Cerebellar nuclear complex (tissue), 1 donor: ENCODE results near the gene CYP2A6.
"Not testable (repeated sequence)": the region's sequence is repeated elsewhere in the genome, so short reads cannot be mapped to it uniquely, and the experiment has no call there.

Experiments used
- DNase-seq, 2 experiments: peaks; one replicate each; lab custom pipeline; 2025; lab: John Stamatoyannopoulos, UW

The CYP2A6 gene, protein sequence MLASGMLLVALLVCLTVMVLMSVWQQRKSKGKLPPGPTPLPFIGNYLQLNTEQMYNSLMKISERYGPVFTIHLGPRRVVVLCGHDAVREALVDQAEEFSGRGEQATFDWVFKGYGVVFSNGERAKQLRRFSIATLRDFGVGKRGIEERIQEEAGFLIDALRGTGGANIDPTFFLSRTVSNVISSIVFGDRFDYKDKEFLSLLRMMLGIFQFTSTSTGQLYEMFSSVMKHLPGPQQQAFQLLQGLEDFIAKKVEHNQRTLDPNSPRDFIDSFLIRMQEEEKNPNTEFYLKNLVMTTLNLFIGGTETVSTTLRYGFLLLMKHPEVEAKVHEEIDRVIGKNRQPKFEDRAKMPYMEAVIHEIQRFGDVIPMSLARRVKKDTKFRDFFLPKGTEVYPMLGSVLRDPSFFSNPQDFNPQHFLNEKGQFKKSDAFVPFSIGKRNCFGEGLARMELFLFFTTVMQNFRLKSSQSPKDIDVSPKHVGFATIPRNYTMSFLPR

DNA sequence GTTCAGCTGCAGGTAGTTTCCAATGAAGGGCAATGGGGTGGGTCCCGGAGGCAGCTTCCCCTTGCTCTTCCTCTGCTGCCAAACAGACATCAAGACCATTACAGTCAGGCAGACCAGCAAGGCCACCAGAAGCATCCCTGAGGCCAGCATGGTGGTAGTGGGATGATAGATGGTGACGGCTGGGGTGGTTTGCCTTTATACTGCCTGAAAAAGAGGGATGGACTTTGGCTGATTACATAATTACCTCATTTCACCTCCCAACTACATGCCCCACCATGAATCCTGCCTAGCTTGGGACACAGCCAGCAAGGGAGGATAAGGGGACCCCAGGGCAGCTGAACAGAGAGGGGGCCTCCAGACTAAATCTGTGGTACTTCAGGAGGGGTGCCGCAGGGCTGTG is at the start of gene CYP2A6:
Gene CYP2A6, minus strand, starts transcription at position 171 of the 400 bp plus-strand sequence. Its CDS starts 21 bp downstream, at position 150.
- not testable (repeated sequence) for DNase-seq

DNA sequence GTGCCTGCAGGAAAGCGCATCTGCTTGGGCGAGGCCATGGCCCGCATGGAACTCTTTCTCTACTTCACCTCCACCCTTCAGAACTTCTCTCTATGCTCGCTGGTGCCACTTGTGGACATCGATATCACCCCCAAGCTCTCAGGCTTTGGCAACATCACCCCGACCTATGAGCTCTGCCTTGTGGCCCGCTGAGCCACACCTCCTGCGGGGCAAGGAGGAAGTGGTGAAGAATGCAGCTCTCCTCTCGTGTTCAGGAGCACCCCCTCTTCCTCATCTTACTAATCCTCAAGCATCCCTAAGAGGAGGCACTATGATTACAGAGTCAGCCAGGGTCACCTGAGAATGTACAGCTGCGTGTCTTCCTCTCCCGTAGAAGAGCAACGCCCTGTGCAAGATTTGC is 49.7 kb upstream of the CYP2A6 start:
- not testable (repeated sequence) for DNase-seq

DNA sequence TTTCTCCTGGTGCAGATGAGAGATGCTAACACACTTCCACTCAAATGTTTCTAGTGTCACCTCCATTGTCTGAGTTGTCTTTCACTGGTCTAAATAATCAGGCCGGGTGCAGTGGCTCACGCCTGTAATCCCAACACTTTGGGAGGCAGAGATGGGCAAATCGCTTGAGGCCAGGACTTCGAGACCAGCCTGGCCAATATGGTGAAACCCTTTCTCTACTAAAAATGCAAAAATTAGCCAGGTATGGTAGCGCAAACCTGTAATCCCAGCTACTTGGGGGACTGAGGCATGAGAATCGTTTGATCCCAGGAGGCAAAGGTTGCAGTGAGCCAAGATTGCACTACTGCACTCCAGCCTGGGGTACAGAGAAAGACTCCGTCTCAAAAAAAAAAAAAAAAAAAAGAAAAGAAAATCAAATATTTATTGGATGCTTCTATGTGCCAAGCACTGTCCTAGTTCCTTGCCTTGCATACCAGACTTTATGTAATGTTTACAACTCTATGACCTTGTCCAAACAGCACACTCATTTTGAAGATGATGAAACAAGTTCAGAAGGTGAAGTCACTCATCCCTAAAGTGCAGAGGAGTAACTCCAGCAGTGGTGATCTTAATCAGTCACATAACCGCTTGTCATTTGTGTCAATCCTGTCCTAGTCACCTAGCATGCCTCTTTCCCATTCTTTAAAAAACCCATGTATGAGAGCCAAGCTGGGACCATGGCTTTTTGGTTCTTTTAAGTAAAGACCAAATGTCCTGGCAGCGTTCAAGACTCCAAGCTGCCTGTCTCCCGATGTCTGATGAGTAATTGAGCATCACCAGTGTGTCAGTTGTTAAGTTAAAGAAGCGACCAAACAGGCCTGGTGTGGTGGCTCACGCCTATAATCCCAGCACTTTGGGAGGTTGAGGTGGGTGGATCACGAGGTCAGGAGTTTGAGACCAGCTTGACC is 46.9 kb upstream of the CYP2A6 start:
- DNase-seq, result not testable (repeated sequence)

DNA sequence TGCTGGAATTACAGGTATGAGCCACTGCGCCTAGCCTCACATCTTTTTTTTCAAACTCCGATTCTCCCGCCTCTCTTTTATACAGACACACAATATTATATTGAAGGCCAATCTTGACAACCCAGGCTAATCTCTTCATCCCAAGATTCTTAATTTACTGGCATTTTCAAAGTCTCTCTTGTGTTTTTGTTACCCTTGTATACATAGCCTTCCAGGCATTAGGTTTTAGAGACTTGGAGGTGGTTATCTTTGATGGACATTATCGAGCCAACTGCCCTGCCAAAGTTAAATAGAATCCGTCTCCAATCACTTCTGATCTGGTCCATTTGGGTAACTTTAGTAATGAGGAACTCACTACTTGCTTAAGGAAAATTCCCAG is 46.2 kb upstream of the CYP2A6 start:
- DNase-seq, result no peak

DNA sequence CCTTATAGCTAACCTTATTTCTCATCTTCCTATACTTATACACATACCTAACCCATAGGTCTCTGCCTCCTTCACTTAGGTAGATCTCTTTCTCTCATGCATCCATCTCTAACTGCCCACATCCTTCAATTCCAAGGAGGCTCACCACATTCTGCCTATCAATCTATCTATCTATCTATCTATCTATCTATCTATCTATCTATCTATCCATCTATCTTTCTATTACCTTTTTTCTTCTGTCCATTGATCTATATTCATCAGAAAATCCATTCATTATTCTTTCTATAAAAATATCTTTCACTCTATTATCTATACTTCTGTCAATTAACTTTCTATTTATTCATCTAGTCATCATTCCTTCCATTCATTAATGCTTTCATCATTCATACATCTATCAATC is 42.9 kb upstream of the CYP2A6 start:
- no peak for DNase-seq

DNA sequence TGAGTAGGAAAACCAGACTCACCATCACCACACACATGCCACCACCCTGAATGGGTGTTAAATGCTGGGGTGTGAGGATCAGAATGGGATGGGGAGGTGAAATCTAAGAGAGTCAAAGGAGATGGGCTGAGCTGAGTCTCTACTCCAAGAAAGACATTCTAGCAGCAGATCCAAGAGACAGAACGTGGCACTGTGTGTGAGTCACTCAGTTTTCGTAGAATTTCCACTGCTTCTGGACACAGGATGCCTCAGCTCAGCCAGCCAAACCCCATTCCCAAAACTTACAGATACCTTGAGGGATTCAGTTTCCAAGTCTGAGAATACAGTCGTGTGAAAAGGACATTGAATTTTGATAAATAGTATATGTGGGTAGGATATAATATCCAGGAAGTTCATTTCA is 39.1 kb upstream of the CYP2A6 start:
- DNase-seq, result no peak

DNA sequence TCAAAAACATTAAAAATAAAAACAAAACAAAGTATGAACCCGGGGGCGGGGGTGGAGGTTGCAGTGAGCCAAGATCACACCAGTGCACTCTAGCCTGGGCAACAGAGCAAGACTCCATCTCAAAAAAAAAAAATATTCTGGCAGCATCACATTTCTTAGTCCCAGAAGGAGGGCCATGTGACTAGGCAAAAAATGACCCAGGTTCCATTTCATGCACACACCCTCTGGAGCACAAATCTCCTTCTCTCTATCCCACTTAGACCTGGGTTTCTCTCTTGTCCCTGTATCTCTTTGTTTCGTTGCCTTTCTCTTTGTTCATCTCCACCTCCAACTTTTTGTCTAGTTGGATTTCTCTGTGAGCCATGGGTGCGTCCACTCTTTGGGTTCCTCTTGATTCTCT is 37.9 kb upstream of the CYP2A6 start:
- DNase-seq, result no peak

DNA sequence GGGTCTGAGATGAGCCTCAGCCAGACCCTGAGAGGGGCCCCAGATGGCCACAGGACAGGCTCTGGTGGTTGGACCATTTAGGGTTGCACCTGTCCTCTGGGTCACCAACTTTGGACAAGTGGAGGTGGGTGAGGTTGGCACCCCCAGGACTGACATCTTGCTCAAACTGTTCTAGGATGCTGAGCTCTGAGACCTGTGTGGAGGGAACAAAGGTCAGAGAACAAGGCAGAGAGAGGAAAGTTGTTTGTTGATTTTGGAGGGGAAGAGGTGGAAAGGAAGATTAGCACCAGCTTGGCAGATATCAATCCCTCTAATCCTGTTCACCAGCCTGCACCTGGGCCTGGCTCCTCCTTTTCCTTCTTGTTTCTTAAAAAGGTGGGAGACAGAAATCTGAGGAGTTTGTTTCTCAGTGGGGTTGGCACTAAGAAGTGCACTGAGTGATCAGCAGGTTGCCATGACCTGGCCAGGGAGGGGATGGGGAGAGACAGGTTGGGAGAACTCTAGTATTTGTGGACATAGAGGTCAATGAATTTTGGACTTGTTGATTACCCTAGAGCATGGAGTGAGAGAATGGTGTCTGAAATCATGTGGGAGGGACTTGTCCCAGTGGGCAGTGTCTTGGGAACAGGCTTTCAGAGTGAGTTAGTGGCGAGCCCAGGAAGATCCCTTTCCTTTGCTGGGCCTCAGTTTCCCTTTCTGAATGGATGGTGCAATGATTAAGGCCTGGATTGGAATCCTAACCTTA is 34.1 kb upstream of the CYP2A6 start:
- DNase-seq, result not testable (repeated sequence)

DNA sequence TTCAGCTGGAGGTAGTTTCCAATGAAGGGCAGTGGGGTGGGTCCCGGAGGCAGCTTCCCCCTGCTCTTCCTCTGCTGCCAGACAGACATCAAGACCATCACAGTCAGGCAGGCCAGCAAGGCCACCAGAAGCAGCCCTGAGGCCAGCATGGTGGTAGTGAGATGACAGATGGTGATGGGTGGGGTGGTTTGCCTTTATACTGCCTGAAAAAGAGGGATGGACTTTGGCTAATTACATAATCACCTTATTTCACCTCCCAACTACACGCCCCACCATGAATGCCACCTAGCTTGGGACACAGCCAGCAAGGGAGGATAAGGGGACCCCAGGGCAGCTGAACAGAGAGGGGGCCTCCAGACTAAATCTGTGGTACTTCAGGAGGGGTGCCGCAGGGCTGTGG is 31.8 kb upstream of the CYP2A6 start, which contains the start of gene CYP2A7:
Gene CYP2A7, minus strand, starts transcription at position 170 of the 400 bp plus-strand sequence. Its CDS starts 21 bp downstream, at position 149.
- DNase-seq, result not testable (repeated sequence)

DNA sequence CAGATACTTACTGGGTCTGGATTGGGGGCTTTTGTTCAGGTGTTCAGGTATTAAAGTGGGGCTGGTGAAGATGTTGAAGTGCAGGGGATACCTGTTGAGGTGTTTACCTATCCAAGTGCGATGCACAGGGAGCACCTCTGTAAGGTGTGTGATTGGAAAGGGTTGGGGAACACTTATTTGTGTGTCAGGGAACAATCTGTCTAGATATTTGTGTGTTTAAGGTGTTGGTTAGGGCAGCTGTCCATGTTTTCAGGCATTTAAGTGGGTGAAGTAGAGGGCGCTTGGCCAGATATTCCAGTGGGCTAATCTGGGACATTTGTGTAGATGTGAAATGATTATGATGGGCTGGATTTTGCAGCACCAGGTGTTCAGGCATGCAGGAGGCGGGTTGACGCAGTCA is 29.1 kb upstream of the CYP2A6 start:
- DNase-seq, result not testable (repeated sequence)

DNA sequence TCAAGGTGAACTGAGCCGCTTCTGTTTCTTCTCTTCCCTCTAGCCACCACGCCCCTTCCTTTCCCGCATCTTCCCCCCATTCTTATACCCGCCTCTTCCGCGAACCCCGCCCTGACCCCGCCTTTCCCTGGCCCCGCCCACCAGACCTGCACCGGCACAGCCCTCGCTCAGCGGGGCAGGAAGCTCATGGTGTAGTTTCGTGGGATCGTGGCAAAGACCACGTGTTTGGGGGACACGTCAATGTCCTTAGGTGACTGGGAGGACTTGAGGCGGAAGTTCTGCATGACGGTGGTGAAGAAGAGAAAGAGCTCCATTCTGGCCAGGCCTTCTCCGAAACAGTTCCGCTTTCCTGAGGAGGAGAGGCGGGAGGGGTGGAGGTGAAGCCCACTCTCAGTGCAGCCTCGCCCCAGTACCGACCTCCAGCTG is 25.3 kb upstream of the CYP2A6 start:
- DNase-seq, result not testable (repeated sequence)

DNA sequence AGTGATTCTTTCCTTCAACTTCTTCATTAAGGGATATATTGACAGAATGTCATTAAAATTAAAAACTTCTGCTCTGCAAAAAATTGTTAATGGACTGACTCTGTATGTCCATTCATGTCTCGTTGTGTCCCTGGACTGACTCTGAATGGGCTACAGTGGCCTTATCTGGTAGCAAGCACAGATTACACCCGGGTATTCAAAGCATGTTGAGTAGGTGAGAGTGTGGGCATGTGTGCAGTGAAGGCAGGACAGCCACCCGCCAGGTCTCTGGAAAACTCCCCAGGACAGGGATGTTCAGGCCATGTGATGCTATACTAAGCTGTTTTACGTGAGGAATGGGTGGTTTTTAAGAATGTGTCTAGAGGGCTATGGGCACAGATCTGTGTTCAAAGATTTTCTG is 24.6 kb upstream of the CYP2A6 start:
- not testable (repeated sequence) for DNase-seq

DNA sequence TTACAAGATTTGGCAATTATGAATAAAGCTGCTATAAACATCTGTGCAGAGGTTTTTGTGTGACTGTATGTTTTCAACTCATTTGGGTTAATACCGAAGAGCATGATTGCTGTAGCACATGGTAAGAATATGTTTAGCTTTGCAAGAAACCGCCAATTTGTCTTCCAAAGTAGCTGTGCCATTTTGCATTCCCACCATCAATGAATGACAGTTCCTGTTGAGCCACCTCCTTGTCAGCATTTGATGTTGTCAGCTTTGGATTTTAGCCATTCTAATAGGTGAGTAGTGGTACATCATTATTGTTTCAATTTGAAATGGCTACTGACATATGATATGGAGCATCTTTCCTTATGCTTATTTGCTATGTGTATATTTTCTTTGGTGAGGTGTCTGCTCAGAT is 23.6 kb upstream of the CYP2A6 start:
- DNase-seq, result not testable (repeated sequence)

DNA sequence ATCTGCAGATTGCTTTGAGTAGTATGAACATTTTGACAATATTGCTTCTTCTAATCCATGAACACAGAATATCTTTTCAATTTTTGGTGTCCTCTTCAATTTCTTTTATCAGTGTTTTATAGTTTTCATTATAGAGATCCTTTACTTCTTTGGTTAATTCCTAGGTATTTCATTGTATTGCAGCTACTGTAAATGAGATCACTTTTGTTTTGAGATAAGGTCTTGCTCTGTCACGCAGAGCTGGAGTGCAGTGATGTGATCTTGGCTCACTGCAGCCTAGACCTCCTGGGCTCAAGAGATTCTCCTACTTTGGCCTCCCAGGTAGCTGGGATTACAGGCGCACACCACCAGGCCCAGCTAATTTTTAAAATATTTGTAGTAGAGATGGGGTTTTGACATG is 22.0 kb upstream of the CYP2A6 start:
- DNase-seq, result no peak

DNA sequence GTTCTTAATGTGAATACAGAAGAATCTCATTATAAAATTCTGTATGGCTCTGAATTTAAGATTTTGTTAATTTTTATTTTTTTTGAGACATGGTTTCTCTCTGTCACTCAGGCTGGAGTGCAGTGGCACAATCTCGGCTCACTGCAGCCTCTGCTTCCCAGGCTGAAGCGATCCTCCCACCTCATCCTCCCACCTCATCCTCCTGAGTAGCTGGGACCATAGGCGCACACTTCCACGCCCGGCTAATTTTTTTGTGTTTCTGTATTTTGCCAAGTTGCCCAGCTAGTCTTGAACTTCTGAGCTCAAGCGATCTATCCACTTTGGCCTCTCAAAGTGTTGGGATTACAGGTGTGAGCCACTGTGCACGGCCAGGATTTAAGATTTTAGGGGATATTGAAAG is 17.5 kb upstream of the CYP2A6 start:
- no peak for DNase-seq

DNA sequence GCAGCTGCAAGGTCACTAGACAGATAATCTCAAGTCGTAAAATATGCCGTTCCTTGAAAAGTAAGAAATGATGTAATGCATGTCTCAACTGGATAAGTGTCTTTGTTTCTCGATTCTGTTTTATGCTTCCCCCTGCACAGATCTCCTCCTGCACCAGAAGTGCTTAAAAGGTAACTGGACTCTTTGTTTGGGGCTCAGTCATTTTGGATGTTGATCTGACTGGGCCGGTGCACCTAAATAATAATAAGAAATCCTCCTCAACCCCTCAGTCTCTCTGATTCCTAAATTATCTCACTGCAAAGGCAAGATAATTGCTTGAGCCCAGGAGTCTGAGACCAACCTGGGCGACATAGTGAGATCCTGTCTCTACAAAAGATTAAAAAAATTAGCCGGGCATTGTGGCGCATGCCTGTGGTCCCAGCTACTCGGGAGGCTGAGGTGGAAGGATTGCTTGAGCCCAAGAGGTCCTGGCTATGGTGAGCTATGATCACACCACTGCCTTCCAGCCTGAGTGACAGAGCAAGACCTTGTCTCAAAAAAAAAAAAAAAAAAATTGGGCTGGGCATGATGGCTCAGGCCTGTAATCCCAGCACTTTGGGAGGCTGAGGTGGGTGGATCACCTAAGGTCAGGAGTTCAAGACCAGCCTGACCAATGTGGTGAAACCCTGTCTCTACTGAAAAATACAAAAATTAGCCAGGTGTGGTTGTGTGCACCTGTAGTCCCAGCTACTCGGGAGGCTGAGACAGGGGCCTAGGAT is 14.7 kb upstream of the CYP2A6 start:
- DNase-seq, result not testable (repeated sequence)

DNA sequence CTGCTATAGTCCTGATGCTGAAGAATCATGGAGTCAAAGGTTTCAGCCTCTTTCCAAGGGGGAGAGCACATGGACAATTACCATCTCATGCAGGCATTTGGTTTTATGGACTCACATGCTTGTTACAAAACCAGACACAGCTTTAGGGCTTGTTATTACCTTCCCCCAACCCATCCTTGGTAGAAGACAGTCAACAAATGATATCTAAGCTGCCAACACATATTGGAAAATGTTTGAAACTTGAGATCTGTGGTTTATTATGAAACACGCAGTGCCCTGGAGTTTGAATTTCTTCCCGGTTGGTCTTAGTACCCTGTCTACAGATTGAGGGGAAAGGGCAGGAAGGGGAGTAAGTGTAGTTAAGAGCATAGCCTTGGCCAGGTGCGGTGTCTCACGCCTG is 12.5 kb upstream of the CYP2A6 start:
- DNase-seq, result no peak

DNA sequence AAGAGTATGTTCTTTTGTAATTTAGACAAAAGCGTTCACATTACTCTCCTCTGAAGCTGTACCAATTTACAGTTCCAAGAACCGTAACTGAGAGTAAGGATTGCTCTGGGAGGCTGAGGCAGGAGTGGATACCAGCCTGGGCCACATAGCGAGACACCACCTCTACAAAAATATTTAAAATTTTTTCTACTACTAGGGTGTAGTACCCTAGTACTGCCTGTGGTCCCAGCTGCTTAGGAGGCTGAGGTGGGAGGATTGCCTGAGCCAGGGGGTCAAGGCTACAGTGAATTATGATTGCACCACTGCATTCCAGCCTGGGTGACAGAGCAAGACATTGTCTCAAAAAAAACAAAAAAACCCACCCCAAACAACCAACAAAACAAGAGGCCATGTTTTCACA is 12.1 kb upstream of the CYP2A6 start:
- DNase-seq, result no peak

DNA sequence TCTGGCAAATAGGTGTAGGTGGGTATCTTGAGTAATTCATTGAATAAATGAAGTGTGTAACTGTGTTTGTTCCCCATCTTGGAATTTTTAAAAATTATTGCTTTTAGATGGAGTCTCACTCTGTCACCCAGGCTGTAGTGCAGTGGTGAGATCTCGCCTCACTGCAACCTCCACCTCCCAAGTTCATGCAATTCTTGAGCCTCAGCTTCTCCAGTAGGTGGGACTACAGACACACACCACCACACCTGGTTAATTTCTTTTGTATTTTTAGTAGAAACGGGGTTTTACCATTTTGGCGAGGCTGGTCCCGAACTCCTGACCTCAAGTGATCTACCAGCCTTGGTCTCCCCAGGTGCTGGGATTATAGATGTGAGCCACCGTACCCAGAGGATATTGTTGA is 7.9 kb upstream of the CYP2A6 start:
- DNase-seq, result no peak

DNA sequence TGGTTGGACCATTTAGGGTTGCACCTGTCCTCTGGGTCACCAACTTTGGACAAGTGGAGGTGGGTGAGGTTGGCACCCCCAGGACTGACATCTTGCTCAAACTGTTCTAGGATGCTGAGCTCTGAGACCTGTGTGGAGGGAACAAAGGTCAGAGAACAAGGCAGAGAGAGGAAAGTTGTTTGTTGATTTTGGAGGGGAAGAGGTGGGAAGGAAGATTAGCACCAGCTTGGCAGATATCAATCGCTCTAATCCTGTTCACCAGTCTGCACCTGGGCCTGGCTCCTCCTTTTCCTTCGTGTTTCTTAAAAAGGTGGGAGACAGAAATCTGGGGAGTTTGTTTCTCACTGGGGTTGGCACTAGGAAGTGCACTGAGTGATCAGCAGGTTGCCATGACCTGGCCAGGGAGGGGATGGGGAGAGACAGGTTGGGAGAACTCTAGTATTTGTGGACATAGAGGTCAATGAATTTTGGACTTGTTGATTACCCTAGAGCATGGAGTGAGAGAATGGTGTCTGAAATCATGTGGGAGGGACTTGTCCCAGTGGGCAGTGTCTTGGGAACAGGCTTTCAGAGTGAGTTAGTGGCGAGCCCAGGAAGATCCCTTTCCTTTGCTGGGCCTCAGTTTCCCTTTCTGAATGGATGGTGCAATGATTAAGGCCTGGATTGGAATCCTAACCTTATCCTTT is 2.4 kb upstream of the CYP2A6 start:
- not testable (repeated sequence) for DNase-seq
